Stimulated activated CD4-positive, alpha-beta T cell treated with anti-CD3 and anti-CD28 coated beads, Interleukin-15, amount 100 ng/mL, for 1 hour (primary cell): ENCODE data around the gene MYBPH.

Experiments
- DNase-seq, 2 donors: peaks; one replicate each; pipeline ENCODE4 v3.0.0-alpha.2; 2020; ENCODE audit warnings: low read depth in 1 of 2, low spot score in 1 of 2

The MYBPH gene, protein sequence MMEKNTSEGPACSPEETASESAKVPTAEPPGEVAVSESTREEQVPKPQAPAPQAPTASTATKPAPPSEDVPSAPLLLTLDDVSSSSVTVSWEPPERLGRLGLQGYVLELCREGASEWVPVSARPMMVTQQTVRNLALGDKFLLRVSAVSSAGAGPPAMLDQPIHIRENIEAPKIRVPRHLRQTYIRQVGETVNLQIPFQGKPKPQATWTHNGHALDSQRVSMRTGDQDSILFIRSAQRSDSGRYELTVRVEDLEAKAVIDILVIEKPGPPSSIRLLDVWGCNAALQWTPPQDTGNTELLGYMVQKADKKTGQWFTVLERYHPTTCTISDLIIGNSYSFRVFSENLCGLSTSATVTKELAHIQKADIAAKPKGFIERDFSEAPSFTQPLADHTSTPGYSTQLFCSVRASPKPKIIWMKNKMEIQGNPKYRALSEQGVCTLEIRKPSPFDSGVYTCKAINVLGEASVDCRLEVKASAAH

DNA sequence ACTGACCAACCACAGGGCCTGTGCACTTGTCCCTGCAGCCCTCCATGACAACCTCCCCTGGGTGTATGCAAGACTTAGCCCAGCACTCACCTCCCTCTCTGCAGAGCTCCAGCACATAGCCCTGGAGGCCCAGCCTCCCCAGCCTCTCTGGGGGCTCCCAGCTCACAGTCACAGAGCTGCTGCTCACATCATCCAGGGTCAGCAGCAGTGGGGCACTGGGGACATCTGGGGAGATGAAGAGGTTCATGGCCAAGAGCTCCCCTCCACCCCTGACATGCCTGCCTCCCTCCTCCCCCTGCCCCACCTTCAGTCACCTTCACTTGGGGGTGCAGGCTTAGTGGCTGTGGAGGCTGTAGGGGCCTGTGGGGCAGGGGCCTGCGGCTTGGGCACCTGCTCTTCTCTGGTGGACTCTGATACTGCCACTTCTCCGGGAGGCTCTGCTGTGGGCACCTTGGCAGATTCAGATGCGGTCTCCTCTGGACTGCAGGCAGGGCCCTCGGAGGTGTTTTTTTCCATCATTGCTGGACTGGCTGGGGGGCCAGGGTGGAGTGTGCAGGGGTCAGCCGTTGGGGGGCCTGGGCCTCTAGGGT lies at the start of gene MYBPH:
Gene MYBPH (minus strand): TSS at position 590 of the 590 bp plus-strand sequence. CDS start 71 bp downstream, at position 519.
- no peak for DNase-seq

DNA sequence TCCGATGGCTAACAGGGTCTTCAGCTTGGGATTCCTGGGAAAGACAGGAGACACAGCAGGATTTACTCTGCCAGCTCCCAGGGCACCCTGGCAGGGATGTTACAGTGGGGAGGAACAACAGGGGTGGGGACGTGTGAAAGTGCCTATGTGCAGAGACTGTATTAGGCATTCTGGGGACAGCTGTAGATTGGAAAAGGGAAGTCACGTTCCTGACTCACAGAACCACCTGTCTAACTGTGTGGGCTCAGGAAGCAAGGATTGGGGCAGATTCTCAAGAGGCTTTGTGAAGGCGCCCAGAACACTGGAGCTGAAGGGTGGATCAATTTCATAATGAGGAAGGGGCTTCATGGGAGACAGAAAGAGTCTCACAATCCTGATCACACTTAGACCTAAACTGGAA lies 49.4 kb upstream of the MYBPH start:
- no peak for DNase-seq

DNA sequence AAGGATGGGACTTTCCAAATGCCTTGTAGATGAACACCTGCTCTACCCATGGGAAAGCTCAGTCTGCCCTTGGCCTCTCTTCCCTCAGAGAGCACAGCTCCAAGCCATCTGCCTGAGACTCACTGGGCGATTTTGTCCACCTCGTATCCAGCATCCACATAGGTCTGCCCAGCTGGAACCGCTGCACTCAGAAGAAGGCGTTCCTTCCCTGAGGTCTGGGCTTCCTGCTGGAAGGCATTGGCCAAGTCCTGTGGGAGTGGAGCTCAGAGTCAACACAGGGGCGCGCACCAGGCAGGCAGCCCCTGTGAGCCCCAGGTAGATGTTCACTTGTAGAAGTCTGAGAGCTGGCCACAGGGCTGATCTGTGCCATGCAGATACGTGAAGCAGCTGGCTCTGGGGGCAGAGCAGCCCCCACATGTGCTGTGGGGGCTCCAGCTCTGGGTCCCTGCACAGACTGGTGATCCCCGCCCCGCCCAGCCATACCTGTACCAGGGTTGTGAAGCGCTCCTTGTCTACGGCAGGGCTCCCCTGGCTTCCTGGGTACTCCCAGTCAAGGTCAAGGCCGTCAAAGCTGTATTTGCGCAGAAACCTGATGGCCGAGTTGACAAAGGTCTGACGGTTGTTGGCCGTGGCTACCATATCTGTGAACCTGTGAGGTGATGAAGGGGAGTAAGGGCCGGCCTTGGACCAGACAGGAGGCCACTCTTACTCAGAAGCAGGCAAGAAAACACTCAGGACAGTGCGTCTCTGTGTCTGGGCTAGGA lies 47.6 kb upstream of the MYBPH start:
- no peak for DNase-seq

- no peak for DNase-seq
These were observed 44.3 kb upstream of the MYBPH start for GRCh38 chr1:203219934-203220333.

DNA sequence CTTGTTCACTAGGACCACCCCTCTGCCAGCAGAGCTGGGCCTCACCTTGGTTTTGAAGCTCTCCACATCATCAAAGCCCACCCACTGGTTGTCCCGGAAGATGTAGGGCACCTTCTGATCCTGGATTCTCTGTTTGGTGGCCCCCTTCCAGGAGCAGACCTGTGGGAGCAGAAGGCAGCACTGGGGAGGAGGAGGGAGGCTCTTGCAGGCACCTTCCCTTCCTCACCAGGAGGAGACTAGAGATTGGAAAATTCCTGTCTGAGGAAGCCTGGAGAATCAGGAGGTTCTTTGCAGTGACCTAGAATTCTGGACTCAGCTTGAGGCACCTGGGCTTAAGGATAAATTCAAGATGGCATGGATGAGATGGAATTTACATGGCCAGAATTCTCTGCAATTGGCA lies 43.5 kb upstream of the MYBPH start:
- no peak for DNase-seq

- DNase-seq = no peak
These were observed 42.0 kb upstream of the MYBPH start for GRCh38 chr1:203217668-203218067.

GRCh38 chr1:203217139-203217655 lies 41.6 kb upstream of the MYBPH start:
- no peak for DNase-seq

GRCh38 chr1:203216274-203217138 lies 40.9 kb upstream of the MYBPH start:
- peak in 1 of 2 donors; percentile 28 for DNase-seq

- no peak for DNase-seq
These were observed 39.9 kb upstream of the MYBPH start for GRCh38 chr1:203215573-203215972.

GRCh38 chr1:203214871-203215270 lies 39.2 kb upstream of the MYBPH start:
- DNase-seq = no peak

- DNase-seq = no peak
These were observed 37.5 kb upstream of the MYBPH start for GRCh38 chr1:203213126-203213525.

DNA sequence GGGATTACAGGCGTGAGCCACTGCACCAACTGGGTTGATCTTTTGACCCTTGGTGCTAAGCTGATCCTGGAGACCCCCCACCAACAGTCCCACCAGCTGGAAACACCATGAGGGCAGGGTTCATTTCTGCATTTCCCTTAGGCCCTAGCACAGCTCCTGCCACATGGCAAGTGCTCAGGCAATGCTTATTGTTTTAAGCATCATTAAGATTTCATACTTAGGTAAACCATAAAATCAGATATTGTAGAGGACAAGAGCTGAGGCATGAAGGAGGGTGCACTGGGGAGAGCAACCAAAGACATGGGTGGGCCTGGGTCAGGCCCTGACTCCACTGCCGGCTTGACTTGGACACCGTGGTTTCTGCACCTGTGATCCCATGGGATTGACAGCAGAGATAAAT lies 36.2 kb upstream of the MYBPH start:
- no peak for DNase-seq

GRCh38 chr1:203210988-203211387 lies 35.4 kb upstream of the MYBPH start:
- DNase-seq = no peak

GRCh38 chr1:203210350-203210749 lies 34.7 kb upstream of the MYBPH start:
- DNase-seq = no peak

DNA sequence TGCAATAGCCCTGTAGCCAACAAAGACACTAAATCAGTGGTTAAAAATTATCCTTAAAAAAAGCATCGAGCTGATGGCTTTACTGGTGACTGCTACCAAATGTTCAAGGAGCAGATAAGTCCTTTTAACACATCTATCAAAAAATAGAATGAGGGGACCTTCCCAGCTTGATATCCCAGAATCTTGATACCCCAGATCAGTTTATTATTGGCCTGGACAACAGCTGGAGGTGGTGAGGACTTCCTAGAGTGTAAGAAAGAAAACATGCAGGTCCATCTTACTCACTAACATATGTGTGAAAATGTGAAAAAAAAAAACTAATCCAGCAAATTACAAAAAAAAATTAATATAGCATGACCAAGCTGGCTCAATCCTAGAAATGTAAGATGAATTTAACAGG lies 32.6 kb upstream of the MYBPH start:
- DNase-seq = no peak

DNA sequence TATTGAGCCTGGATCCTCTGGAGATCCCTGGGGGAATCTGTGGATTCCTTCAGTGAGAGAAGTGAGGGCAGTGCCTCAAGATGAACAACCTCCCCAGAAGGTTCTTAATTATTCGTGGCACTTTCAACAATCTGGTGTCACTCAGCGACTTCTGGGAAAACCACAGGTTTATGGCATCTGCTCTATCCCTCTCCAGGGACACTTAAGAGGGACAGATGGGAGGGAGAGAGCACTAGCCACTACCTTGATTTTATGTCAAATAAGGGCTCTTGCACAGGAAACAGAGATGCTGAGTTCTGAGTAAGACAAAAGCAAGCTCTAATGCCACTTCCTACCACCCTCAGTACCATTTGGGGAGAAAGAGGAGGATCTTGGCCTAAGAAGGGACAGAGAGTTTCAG lies 32.1 kb upstream of the MYBPH start:
- no peak for DNase-seq

- no peak for DNase-seq
These were observed 30.6 kb upstream of the MYBPH start for GRCh38 chr1:203206129-203206687.

GRCh38 chr1:203204756-203205155 lies 29.1 kb upstream of the MYBPH start:
- no peak for DNase-seq

DNA sequence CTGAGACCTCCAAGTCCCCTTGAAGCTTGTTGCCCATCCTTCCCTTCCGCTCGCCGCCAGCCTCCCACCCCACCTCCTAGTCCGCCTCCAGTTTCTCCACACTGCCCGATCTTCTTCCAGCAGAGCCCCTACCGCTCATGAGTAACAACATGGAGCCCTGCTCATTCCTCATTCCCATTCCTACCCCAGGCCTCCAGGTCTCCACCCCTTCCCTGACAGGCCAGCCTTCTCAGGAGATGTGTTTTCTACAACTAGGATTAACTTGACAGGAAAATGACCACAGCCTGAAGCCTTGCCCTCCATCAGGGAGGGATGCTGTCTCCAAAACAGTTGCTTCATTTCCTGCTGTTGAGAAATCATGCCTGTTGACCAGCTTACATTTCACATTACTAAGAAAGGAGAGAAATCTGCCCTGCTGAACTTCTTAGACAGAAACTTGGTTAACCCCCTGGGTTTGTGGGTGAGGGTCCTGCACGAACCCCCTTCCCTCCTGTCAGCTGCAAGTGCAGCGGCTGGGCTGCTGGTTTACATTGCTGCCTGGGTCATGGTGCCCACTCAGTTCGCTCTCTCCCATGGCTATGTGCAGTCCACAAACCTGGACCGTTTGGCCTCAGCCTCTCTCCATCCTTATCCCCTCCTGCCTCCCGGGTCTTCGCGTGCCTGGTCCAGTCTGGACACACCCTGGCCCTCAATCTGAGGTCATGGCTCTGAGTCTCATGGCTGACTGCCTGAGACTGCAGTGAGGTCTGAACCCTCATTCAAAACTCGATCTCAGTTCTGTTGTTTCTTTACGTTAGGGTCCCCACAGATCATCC lies 27.0 kb upstream of the MYBPH start:
- no peak for DNase-seq
